Fibroblast of villous mesenchyme (primary cell): ENCODE data around the gene FUT7. TPM values are rescaled to one million over a fixed set of nuclear protein-coding genes. Genes with fewer than 3 reads are reported as not detected.

ENCODE experiments used
- DNase-seq: peaks from one replicate; pipeline ENCODE4 v3.0.0-alpha.2; 2010; ENCODE audit warnings: low read depth
- H3K4me3 ChIP-seq: 2 replicates; pipeline ENCODE4 v1.5.1; 2011; ENCODE audit warnings: low read depth, mild to moderate bottlenecking, low read length
- total RNA-seq: library from RNA; depleted of rRNA; stranded (reverse); fragments of >200 nt; gene quantifications from 2 replicates; pipeline ENCODE4 v1.2.3, GENCODE V29; 2012
- TF ChIP-seq, protein P1 (sequence below): IDR thresholded peaks from 2 replicates; pipeline ENCODE4 v1.5.1; 2012; ENCODE audit warnings: low read depth, mild to moderate bottlenecking, low read length; ENCODE audit not compliant: insufficient read depth

Gene FUT7
- total RNA-seq, 1 donor: not detected

DNA sequence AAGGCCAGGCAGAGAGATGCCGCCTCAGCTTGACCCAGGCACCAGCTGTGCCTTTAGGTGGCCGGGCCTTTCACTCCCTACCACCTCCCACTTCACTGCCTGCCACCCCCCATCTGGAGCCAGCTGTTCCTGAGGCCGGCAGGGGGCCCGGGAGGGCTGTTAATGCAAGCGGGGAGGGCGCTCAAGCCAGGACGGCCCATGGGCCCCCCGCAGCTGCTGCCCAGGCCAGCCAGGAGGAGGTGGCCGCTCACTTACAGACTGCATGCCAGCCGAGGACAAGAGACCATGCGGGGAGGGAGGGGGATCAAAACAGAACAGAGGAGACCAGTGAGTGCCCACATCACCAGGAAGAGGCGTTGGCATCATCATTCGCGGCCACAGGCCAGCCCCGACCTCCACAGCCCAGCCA, 8.3 kb downstream of the FUT7 start:
- TF ChIP-seq, protein P1, sequence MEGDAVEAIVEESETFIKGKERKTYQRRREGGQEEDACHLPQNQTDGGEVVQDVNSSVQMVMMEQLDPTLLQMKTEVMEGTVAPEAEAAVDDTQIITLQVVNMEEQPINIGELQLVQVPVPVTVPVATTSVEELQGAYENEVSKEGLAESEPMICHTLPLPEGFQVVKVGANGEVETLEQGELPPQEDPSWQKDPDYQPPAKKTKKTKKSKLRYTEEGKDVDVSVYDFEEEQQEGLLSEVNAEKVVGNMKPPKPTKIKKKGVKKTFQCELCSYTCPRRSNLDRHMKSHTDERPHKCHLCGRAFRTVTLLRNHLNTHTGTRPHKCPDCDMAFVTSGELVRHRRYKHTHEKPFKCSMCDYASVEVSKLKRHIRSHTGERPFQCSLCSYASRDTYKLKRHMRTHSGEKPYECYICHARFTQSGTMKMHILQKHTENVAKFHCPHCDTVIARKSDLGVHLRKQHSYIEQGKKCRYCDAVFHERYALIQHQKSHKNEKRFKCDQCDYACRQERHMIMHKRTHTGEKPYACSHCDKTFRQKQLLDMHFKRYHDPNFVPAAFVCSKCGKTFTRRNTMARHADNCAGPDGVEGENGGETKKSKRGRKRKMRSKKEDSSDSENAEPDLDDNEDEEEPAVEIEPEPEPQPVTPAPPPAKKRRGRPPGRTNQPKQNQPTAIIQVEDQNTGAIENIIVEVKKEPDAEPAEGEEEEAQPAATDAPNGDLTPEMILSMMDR: no peak
- no peak for DNase-seq
- no peak overlapping the region for H3K4me3 ChIP-seq

DNA sequence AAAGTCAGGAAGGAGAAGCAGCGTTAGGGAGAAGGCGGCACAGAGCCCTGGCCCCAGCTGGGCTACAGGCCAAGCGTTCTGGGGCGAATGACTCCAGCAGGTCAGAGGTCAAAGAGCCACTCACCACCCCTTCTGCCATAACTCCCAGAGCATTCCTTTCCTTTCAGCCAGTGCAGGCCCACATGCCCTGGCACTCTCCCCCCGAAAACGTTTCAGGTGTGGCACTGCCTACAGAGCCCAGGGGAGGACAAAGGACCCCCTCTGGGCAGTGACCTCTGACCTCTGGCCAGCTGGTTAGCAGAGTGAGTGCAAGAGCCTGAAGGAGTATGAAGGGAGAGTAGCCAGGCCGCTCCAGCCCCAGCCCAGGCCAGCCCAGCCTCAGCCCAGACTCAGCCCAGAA, 8.7 kb downstream of the FUT7 start:
- H3K4me3 ChIP-seq: no peak overlapping the region
- TF ChIP-seq, protein P1: no peak
- DNase-seq: peak; percentile 27

DNA sequence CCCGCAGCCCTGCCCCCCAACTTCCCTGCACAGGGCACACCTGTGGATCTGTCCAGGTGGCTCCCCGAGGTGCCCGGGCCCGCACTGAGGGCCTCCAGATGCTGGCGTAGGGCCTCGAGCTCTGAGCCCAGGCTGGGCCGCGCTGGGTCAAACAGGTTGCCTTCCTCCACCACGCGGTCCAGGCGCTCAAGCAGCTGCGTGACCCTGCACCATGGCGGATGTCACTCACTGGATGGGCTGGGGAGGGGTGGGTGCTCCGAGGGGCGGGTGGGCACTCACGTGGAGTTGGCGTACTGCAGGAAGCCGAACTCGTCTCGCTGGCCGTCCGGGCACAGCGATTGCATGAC, 9.3 kb downstream of the FUT7 start:
- no peak for DNase-seq

DNA sequence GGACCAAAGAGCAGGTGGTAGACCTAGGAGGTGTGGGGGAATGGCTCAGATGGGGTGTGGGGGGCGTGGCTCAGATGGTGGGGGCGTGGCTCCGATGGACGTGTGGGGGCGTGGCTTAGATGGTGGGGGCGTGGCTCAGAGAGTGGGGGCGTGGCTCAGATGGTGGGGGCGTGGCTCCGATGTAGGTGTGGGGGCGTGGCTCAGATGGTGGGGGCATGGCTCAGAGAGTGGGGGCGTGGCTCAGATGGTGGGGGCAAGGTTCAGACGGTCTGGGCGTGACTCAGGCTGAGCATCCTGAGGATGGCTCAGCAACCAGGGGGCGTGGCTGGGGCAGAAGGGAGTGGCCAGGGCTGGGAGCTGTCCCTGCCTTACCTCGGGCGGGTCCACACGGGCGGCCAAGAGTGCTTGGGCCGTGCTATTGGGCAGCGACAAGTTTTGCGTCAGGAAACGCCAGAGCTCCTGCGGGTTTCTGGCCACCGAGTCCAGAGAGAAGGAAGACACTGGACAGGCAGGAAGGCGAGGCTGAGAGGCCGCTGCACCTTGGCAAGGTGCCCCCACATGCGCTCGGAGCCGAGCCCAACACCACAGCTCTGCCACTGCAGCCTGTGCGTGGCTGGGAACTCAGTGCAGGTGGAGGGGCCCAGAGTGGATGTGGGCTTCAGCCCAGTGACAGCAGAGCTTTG, 9.8 kb downstream of the FUT7 start:
- no peak overlapping the region for H3K4me3 ChIP-seq
- TF ChIP-seq, protein P1: no peak
- peak; percentile 57 for DNase-seq

More for the DNA sequence above, 9.3 kb downstream of the FUT7 start:
- TF ChIP-seq, protein P1: no peak
- no peak overlapping the region for H3K4me3 ChIP-seq

DNA sequence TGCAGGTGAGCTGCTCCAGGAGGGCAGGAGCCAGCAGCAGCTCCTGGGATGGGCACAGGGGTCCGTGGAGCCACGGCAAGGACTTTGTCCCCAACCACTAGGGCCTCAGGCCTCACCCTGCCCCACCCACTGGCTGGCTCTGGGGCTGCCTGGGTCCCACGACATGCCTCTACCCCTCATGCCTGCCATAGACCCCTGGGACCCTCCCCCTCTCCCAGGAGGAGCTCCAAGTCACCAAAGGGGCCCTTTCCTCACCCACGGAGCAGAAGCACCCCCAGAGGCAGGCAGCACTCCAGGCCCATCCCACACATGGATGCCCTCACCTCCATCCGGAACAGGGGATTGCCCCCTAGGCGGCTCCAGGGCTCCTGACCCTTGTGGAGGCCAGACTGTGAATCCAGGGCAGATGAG, 10.3 kb downstream of the FUT7 start:
- H3K4me3 ChIP-seq: no peak overlapping the region
- DNase-seq: no peak
- TF ChIP-seq, protein P1: no peak

DNA sequence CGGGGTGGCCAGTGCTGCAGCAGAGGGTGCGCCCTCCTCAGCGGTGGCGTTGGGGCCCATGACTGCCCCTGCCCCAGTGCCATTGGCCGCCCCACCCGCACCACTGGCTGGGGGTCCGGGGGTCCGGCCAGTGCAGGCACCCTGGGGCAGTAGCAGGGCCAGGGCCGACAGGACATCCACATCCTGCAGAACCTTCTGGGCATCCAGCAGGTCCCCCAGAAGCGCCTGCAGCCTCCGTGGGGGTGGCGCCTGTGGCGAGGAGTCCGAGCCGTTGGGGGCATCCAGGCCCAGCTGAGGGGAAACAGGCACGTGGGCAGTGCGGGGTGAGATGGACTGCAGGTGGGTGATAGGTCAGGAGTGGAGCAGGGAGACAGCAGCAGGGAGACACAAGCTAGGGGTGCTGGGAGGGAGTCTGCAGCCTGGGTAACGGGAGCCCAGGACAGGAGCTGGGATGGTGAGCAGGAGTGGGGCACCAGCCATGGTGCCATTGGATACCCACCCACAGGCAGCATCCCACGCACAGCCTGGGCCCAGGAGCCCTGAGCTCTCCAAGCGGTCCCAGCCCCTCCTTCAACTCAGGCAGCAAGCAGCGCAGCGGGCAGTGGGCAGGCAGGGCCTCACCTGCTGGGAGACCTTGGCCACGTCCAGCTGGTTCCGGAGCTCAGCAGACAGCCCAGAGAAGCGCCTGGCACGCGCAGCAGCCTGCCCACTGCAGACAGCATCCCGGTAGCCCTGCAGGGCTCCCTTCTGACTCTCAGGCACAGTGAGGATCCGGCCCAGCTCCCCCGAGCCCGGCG, 10.9 kb downstream of the FUT7 start:
- TF ChIP-seq, protein P1: no peak
- no peak overlapping the region for H3K4me3 ChIP-seq
- no peak for DNase-seq
